HG03521 (cell line): Measurements from ENCODE around the gene SLC12A7.
"Not testable (repeated sequence)": the region's sequence is repeated elsewhere in the genome, so short reads cannot be mapped to it uniquely, and the experiment has no call there.

Experiments
- ATAC-seq: cut with Tn5 transposase; IDR thresholded peaks from one replicate; pipeline ENCODE4 v1.9.1; 2021; ENCODE audit warnings: mild to moderate bottlenecking, moderate library complexity; ENCODE audit not compliant: unreplicated experiment

SLC12A7 gene

DNA sequence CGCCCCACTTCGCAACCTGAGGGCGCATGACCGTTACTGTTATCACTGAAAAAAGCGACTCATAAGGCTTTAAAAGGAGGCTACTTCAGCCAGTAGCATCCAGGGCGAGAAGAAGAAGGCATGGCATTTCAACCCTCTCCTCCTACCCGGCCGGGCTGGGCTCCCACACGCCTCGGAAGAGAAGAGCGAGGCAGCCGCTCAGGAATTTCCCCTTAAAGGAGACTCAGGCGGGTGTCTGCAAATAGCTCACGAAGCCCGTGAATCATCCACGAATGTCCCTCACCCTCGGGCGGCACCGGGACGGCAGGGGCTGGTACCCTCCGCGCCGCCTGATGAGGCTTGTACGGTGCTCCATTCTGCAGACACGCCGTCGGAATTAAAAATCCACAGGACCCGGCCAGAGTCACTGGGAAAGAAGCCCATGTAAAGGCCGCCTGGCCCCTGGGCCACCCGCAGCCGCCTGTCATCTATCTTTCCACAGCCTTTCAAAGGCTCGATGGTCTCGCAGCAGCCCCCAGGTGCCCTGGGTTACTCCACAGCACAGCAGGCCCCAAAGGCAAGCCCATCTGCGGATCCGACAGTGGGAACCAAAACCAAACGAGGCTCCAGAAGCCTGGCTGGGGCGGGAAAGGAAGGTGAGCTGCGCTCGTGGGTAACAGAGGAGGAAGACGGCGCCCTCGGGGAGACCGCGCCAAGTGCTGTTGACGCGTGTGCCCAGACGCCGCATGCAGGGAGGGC, 11.8 kb downstream of the SLC12A7 start:
- no peak for ATAC-seq

DNA sequence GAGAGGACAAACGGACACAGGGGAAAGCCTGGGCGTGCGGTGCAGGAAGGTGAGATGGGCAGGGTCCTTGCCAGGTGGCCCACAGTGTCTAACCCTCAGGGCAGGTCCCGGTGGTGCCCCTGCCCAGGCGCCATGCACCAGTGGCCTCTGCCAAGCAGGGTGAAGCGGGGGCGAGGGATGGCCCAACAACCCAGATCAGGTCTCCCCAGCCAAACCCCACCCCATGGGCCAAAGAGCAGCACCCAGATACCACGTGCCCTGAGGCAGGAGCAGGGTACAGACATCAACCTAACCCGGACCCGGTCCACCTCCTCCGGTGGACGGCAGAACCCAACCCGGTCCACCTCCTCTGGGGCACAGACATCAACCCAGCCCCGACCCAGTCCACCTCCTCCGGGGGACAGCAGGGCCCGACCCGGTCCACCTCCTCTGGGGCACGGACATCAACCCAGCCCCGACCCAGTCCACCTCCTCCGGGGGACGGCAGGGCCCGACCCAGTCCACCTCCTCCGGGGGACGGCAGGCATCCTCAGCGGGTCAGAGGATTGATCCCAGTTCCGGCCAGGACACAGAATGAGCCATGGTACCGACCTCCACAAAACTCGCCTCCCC, 12.8 kb downstream of the SLC12A7 start:
- no peak for ATAC-seq

GRCh38 chr5:1097988-1098385, 13.9 kb downstream of the SLC12A7 start:
- not testable (repeated sequence) for ATAC-seq

- no peak for ATAC-seq
Measured at GRCh38 chr5:1097381-1097987, 14.4 kb downstream of the SLC12A7 start.

GRCh38 chr5:1096838-1097237, 15.0 kb downstream of the SLC12A7 start:
- ATAC-seq, result no peak

GRCh38 chr5:1095990-1096363, 15.9 kb downstream of the SLC12A7 start:
- no peak for ATAC-seq

GRCh38 chr5:1095302-1095989, 16.4 kb downstream of the SLC12A7 start:
- ATAC-seq, result no peak

DNA sequence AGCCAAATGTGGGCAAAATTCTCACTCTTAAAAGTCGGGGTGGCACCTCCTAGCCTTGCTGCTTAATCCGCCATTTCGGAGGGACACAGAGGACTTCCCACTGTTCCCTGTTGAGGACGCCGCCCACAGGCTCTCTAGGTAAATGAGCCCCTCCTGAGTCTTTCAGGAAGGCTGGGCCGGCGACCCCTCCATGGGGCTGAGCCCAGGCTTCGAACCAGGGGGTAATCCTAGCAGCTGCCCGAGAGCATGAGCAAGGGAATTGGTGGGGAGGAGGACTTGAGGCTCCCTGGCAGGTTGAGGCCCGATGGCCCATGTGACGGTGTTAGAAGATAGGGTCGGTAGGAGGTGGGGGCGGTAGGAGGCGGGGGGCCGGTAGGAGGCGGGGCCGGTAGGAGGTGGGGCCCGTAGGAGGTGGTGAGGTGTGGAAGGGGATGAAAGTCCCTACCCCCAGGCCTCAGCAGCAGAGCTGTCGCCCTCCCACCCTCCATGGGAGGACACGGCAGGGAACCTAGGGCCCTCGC, 17.1 kb downstream of the SLC12A7 start:
- ATAC-seq, result no peak

- no peak for ATAC-seq
Measured at GRCh38 chr5:1093361-1093760, 18.5 kb downstream of the SLC12A7 start.

- no peak for ATAC-seq
Measured at GRCh38 chr5:1092122-1092521, 19.7 kb downstream of the SLC12A7 start.

DNA sequence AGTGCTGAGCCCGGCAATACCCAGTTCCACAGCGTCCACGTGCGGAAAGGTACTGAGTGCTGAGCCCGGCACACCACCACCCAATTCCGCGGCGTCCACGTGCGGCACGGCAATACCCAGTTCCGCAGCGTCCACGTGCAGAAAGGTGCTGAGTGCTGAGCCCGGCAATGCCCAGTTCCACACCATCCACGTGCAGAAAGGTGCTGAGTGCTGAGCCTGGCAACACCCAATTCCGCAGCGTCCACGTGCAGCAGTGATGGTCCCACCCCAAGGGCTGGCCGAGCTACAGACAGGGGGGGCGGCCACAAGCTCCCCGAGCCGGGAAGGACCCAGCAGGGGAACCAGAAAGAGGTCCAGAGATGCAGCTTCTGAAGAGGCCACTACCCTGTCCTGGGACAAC, 20.2 kb downstream of the SLC12A7 start:
- ATAC-seq, result no peak

GRCh38 chr5:1090538-1090937, 21.3 kb downstream of the SLC12A7 start:
- no peak for ATAC-seq

- no peak for ATAC-seq
Measured at GRCh38 chr5:1089621-1090040, 22.2 kb downstream of the SLC12A7 start.

DNA sequence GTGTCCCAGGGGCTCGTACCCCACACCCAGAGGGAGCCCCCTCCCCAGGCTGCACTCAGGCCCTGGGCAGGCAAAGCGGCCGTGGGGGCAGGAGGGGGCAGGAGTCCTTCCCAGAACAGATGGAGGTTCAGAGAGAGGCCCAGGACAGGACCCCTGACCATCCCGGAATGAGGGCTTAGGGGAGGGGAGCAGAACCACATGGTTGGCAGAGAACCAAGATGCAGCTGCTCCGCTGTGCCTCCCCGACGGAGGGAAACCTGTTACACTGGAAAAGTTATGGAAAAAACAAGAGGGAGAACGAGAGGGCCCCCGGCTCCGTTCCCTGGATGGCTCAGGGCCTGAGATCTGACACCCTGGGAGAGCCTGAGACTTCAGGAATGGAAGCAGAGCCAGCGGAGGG, 22.7 kb downstream of the SLC12A7 start:
- ATAC-seq, result no peak

DNA sequence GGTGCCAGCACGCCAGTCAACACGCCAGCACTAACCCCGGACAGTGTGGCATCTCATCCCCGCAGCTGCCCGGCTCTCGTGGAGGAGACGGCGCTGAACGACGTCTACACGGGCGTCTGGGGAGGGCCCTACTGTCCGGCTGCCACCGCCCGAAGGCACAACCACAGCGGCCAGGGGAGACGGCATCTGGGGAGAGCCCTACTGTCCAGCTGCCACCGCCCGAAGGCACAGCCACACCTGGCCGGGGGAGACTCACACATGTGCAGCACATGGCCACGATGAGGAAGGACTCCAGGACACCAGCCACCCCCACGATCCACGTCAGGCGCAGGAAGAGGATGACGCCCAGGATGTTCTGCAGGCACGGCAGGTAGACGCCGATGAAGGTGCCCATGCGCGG, 23.1 kb downstream of the SLC12A7 start:
- no peak for ATAC-seq

GRCh38 chr5:1088031-1088430, 23.8 kb downstream of the SLC12A7 start:
- ATAC-seq, result no peak

DNA sequence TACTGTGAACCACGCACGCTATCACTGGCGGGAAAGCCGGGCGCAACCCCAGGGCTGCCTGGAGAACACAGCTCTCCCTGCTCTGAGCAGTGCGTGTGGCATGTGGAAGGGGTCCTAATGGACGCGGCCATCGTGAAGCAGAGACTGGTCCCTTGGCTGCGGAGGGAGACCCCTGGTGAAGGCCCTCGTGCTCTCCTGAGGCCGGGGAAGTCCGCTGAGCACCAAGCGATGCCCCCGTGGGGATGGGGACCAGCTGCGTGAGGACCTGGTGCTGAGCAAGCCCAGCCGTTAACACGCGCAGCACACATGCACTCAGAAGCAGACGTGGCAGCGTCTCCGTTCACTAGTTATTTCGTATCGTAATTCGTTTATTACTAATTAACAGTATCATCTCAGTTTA, 24.4 kb downstream of the SLC12A7 start:
- ATAC-seq, result no peak

- ATAC-seq, result no peak
Measured at GRCh38 chr5:1086871-1087270, 25.0 kb downstream of the SLC12A7 start.

DNA sequence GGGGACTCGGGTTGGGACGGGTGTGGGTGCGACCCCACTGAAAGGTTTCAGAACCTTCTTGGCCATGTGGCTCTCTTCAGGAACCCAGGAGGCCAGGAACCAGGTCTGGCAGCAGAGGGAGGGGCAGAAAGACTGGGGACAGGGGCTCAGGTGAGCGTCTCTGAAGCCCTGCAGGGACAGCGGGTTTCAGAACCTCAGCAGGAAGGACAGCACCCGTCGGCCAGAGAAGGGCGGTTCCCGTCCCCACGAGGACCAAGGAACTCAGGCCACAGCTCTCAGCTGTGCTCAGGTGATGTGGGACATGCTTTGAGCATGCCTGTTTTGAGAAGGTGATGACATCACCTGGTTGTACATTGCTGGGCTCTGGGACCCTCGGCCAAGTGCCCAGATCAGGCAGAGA, 25.7 kb downstream of the SLC12A7 start:
- ATAC-seq, result no peak

- no peak for ATAC-seq
Measured at GRCh38 chr5:1085391-1085790, 26.5 kb downstream of the SLC12A7 start.

- no peak for ATAC-seq
Measured at GRCh38 chr5:1083823-1084605, 27.8 kb downstream of the SLC12A7 start.
